A549 (cell line): Measurements from ENCODE around the gene GID4. TPM values are rescaled to one million over a fixed set of nuclear protein-coding genes. Genes with fewer than 3 reads are reported as not detected.

ENCODE experiments used
- ATAC-seq, 2 experiments: fragments of 200-7000 bp in 1 of 2; fragments of >200 bp in 1 of 2; cut with Nextera tagmentation in 1 of 2; cut with Tn5 transposase in 1 of 2; 3 replicates each; pipeline versions ENCODE4 v1.8.0 to v1.9.1; 2018 to 2020; ENCODE audit warnings: mild to moderate bottlenecking in 1 of 2, moderate library complexity in 1 of 2
- CTCF ChIA-PET: fragments of 300-600 bp; sonication (Branson Sonifier 250); formaldehyde crosslinking; extraction: SDS; loops from one replicate; lab custom pipeline; 2021; ENCODE audit warnings: antibody characterized with exemption, inconsistent platforms; lab: Yijun Ruan, JAX
- POLR2A ChIA-PET: fragments of 350-600 bp; formaldehyde crosslinking; extraction: SDS; loops from one replicate; lab custom pipeline; 2021; ENCODE audit warnings: antibody characterized with exemption, inconsistent platforms; lab: Yijun Ruan, JAX
- DNase-seq, 2 experiments: peaks; one replicate each; pipeline versions ENCODE4 v3.0.0 to v3.0.0-alpha.2; 2011 to 2016; ENCODE audit warnings: low read depth in 1 of 2, low spot score in 1 of 2
- FAIRE-seq: peaks from 2 replicates; lab custom pipeline; 2011; peaks lifted over from hg19 to GRCh38; lab: Jason Lieb, UNC
- H3K27ac ChIP-seq, 2 experiments: fragments of >200 bp; sonication (Bioruptor Twin); formaldehyde crosslinking; 3 replicates each; pipeline ENCODE4 v1.5.1; 2016 to 2017
- H3K4me1 ChIP-seq: fragments of >200 bp; sonication (Bioruptor Twin); formaldehyde crosslinking; 3 replicates; pipeline ENCODE4 v1.6.1; 2016
- H3K4me2 ChIP-seq: fragments of >200 bp; sonication (Bioruptor Twin); formaldehyde crosslinking; 3 replicates; pipeline ENCODE4 v1.6.1; 2016
- H3K4me3 ChIP-seq: fragments of >200 bp; sonication (Bioruptor Twin); formaldehyde crosslinking; 3 replicates; pipeline ENCODE4 v1.5.1; 2016
- H3K9me3 ChIP-seq: fragments of >200 bp; sonication (Bioruptor Twin); formaldehyde crosslinking; 3 replicates; pipeline ENCODE4 v1.6.1; 2016
- CBX2 ChIP-seq: fragments of 200-600 bp; sonication (generic); IDR thresholded peaks from 2 replicates; pipeline ENCODE4 v1.6.1; 2016; ENCODE audit warnings: low read depth, mild to moderate bottlenecking, borderline replicate concordance
- CTCF ChIP-seq: fragments of >200 bp; sonication (Bioruptor Twin); formaldehyde crosslinking; IDR thresholded peaks from 3 replicates; pipeline ENCODE4 v1.5.1; 2016
- E2F6 ChIP-seq: IDR thresholded peaks from 2 replicates; pipeline ENCODE4 v1.6.1; 2012; ENCODE audit warnings: low read depth, borderline replicate concordance
- EHF ChIP-seq: fragments of 250-450 bp; sonication (Bioruptor Pico); IDR thresholded peaks from 2 replicates; pipeline ENCODE4 v1.5.0; 2020; ENCODE audit warnings: mild to moderate bottlenecking
- FOSB ChIP-seq: fragments of 250-450 bp; sonication (Bioruptor Pico); IDR thresholded peaks from 2 replicates; pipeline ENCODE4 v1.5.0; 2020; ENCODE audit warnings: mild to moderate bottlenecking, moderate library complexity
- HES2 ChIP-seq: fragments of >200 bp; sonication (Bioruptor Twin); formaldehyde crosslinking; IDR thresholded peaks from 2 replicates; pipeline ENCODE4 v1.6.1; 2016
- HMGXB4 ChIP-seq: fragments of 250-450 bp; sonication (Bioruptor Pico); IDR thresholded peaks from 2 replicates; pipeline ENCODE4 v1.5.0; 2021; ENCODE audit warnings: mild to moderate bottlenecking, moderate library complexity, borderline replicate concordance
- HOXA7 ChIP-seq: fragments of 250-450 bp; sonication (Bioruptor Pico); IDR thresholded peaks from 2 replicates; pipeline ENCODE4 v1.5.0; 2020; ENCODE audit warnings: mild to moderate bottlenecking, moderate library complexity
- KDM1A ChIP-seq: fragments of 200-600 bp; sonication (generic); IDR thresholded peaks from 2 replicates; pipeline ENCODE4 v1.6.1; 2016; ENCODE audit warnings: low read depth, mild to moderate bottlenecking
- MAX ChIP-seq: IDR thresholded peaks from 2 replicates; pipeline ENCODE4 v1.6.1; 2012
- POLR2AphosphoS2 ChIP-seq: conservative IDR thresholded peaks from 2 replicates; pipeline ENCODE4 v1.6.1; 2012; ENCODE audit warnings: low read length, improper control_type of control experiment, inconsistent platforms
- RARB ChIP-seq: fragments of 250-450 bp; sonication (Bioruptor Pico); IDR thresholded peaks from 2 replicates; pipeline ENCODE4 v1.8.0; 2021; ENCODE audit warnings: mild to moderate bottlenecking, moderate library complexity
- RCOR1 ChIP-seq: fragments of 150-350 bp; IDR thresholded peaks from 2 replicates; pipeline ENCODE4 v1.6.1; 2014; ENCODE audit warnings: antibody characterized with exemption, low read length, low read depth
- REST ChIP-seq: fragments of 200-600 bp; sonication (generic); IDR thresholded peaks from 2 replicates; pipeline ENCODE4 v1.6.1; 2016; ENCODE audit warnings: antibody characterized with exemption, mild to moderate bottlenecking, moderate library complexity
- RNF2 ChIP-seq: fragments of 200-600 bp; sonication (generic); IDR thresholded peaks from 2 replicates; pipeline ENCODE4 v1.6.1; 2016; ENCODE audit warnings: low read depth, mild to moderate bottlenecking, antibody characterized with exemption, moderate library complexity, borderline replicate concordance
- USF2 ChIP-seq: fragments of 450-650 bp; IDR thresholded peaks from 2 replicates; pipeline ENCODE4 v1.6.1; 2014; ENCODE audit warnings: antibody characterized with exemption
- ZFP36 ChIP-seq: fragments of 450-650 bp; IDR thresholded peaks from 2 replicates; pipeline ENCODE4 v1.6.1; 2014; ENCODE audit warnings: borderline replicate concordance; ENCODE audit not compliant: partially characterized antibody
- WGBS: methylation state at CpG from one replicate; pipeline ENCODE4 v1.1.6; 2017; ENCODE audit errors: missing lambda C conversion rate; 5-methylcytosine and 5-hydroxymethylcytosine counted together
- polyA plus RNA-seq, 4 experiments: library from polyadenylated mRNA; depleted of rRNA in 3 of 4; stranded (reverse); fragments of >200 nt; fragmentation: RNase III in 1 of 4; extraction: RNeasy Plus Mini Kit Qiagen cat#74134 plus additional on column Dnase treatment in 1 of 4; gene quantifications; 2 replicates in 3 of 4; 3 replicates in 1 of 4; pipeline ENCODE4 v1.2.3, GENCODE V29; 2011 to 2017

Gene GID4
- polyA plus RNA-seq, 2 of the 4 experiments (the other 2 are of a cell fraction): 11.2 to 11.5 TPM

GRCh38 chr17:18035704-18036103 lies 3.5 kb upstream of the GID4 start:
- POLR2A ChIA-PET: no interaction called here
- FAIRE-seq: no peak
- TF ChIP-seq E2F6 (no peak), RNF2 (no peak)
- no peak overlapping the region for H3K4me3 ChIP-seq
- WGBS: 81% methylated on average over 2 of the region's 2 CpGs
- H3K4me1 ChIP-seq: peaks cover 16% of the 10 kb centered on the region
- H3K4me2 ChIP-seq: no peak overlapping the region
- CTCF ChIA-PET: interaction anchor here (0.7 to 8.3 kb wide), 13 partner anchors 11 to 223 kb away, joined by 3 to 214 read pairs (median 13); no protein-coding TSS in a partner anchor
- DNase-seq: no peak
- H3K27ac ChIP-seq: no peak overlapping the region
- no peak for ATAC-seq
- no peaks in the 10 kb centered on the region for H3K9me3 ChIP-seq

GRCh38 chr17:18037486-18037885 lies 1.7 kb upstream of the GID4 start:
- ChIA-PET POLR2A (no interaction called here), CTCF (interaction anchor here (0.7 to 8.3 kb wide), 7 partner anchors 43 to 356 kb away, joined by 3 to 214 read pairs (median 4); partner anchors contain the start of gene RAI1)
- no peak overlapping the region for H3K4me3 ChIP-seq
- H3K4me2 ChIP-seq: peak overlapping the region; percentile 99
- H3K27ac ChIP-seq: no peak overlapping the region
- ATAC-seq (no peak), FAIRE-seq (no peak), DNase-seq (no peak)
- no peaks in the 10 kb centered on the region for H3K9me3 ChIP-seq
- no peak for TF ChIP-seq HES2
- TF ChIP-seq HOXA7 (CRISPR knock-in tag): no peak
- TF ChIP-seq ZFP36: no peak
- TF ChIP-seq RARB (CRISPR knock-in tag): no peak
- no peak for TF ChIP-seq CBX2
- TF ChIP-seq KDM1A: no peak
- TF ChIP-seq MAX: no peak
- no peak for TF ChIP-seq POLR2AphosphoS2
- no peak for TF ChIP-seq CTCF
- no peak for TF ChIP-seq HMGXB4 (CRISPR knock-in tag)
- TF ChIP-seq RCOR1: no peak
- no peak for TF ChIP-seq EHF (CRISPR knock-in tag)
- TF ChIP-seq USF2: no peak
- no peak for TF ChIP-seq FOSB (CRISPR knock-in tag)
- no peak for TF ChIP-seq REST
- peaks cover 31% of the 10 kb centered on the region for H3K4me1 ChIP-seq
- 87% methylated on average over 6 of the region's 6 CpGs for WGBS
